HCT116 (cell line): ENCODE results near the gene RTTN.

Source experiments
- EZH2 ChIP-seq: fragments of 200-600 bp; sonication (generic); IDR thresholded peaks from 2 replicates; pipeline ENCODE4 v1.6.1; 2017; ENCODE audit warnings: antibody characterized with exemption, mixed run types
- FOSL1 ChIP-seq: IDR thresholded peaks from 2 replicates; pipeline ENCODE4 v1.6.1; 2012; ENCODE audit warnings: low read depth
- POLR2A ChIP-seq: IDR thresholded peaks from 2 replicates; pipeline ENCODE4 v1.7.0; 2011; ENCODE audit warnings: borderline replicate concordance; ENCODE audit not compliant: insufficient read depth, insufficient read length; ENCODE audit errors: extremely low read depth
- POLR2AphosphoS5 ChIP-seq: IDR thresholded peaks from 2 replicates; pipeline ENCODE4 v1.6.1; 2011; ENCODE audit warnings: mild to moderate bottlenecking, low read depth, low read length, moderate library complexity
- RAD21 ChIP-seq: IDR thresholded peaks from 2 replicates; pipeline ENCODE4 v1.6.1; 2012; ENCODE audit warnings: low read depth, mild to moderate bottlenecking
- SIN3A ChIP-seq: IDR thresholded peaks from 2 replicates; pipeline ENCODE4 v1.6.1; 2012; ENCODE audit warnings: low read depth
- SRF ChIP-seq: IDR thresholded peaks from 2 replicates; pipeline ENCODE4 v1.6.1; 2012; ENCODE audit warnings: low read depth
- YY1 ChIP-seq: IDR thresholded peaks from 2 replicates; pipeline ENCODE4 v1.6.1; 2011; ENCODE audit warnings: low read length, low read depth, moderate library complexity, mild to moderate bottlenecking; ENCODE audit not compliant: insufficient replicate concordance; ENCODE audit errors: extremely low read depth
- ZNF274 ChIP-seq: fragments of 200-500 bp; sonication (Bioruptor generic); IDR thresholded peaks from 2 replicates; pipeline ENCODE4 v1.6.1; 2014; ENCODE audit warnings: mild to moderate bottlenecking, low read depth, low read length, inconsistent platforms
- TF ChIP-seq, protein P1 (sequence below), 3 experiments: fragments of 200-600 bp in 1 of 3; sonication (generic) in 1 of 3; IDR thresholded peaks in 2 of 3; conservative IDR thresholded peaks in 1 of 3; 2 replicates each; pipeline ENCODE4 v1.5.1; 2012 to 2017; ENCODE audit warnings: low read depth in 2 of 3, low read length in 2 of 3, antibody characterized with exemption in 1 of 3, borderline replicate concordance in 1 of 3, control low read depth in 1 of 3, mild to moderate bottlenecking in 1 of 3, mixed read lengths in 1 of 3, mixed run types in 1 of 3, moderate library complexity in 1 of 3; ENCODE audit not compliant: insufficient read depth in 1 of 3

DNA sequence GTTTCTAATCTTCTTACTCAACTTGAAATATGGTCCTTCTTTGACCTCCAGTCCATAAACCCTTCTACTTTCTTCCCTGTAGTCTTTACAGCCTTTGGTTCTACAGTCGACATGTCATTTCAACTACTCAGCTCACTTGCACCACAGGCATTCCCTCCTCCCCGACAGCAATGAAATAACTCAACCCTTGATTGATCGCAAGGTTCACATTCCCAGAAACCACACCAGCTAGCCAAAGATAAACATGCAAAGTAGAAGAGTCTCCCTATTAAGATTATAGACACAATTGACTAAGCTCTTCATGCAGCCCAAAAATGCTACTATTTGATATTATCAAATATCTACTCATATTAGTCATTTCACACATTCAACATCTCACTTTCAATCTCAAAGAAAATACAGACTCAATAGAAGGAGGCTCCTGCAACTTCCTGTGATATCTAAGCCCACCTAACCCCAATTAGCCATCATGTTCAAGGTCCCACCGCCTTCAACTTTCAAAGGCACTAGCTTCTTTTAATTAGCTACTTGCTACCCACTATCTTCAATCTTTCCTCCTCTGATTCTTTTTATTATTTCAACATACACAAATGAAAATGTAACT lies 50.8 kb downstream of the RTTN start:
- TF ChIP-seq, protein P1, sequence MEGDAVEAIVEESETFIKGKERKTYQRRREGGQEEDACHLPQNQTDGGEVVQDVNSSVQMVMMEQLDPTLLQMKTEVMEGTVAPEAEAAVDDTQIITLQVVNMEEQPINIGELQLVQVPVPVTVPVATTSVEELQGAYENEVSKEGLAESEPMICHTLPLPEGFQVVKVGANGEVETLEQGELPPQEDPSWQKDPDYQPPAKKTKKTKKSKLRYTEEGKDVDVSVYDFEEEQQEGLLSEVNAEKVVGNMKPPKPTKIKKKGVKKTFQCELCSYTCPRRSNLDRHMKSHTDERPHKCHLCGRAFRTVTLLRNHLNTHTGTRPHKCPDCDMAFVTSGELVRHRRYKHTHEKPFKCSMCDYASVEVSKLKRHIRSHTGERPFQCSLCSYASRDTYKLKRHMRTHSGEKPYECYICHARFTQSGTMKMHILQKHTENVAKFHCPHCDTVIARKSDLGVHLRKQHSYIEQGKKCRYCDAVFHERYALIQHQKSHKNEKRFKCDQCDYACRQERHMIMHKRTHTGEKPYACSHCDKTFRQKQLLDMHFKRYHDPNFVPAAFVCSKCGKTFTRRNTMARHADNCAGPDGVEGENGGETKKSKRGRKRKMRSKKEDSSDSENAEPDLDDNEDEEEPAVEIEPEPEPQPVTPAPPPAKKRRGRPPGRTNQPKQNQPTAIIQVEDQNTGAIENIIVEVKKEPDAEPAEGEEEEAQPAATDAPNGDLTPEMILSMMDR (IDR thresholded peaks at IDR 0.05 in 2 of 3, conservative IDR thresholded peaks at IDR 0.05 in 1 of 3; ENCODE audit: borderline replicate concordance in 1 of 3, insufficient read depth in 1 of 3, low read depth in 2 of 3, low read length in 2 of 3), result no peak
- TF ChIP-seq YY1 (no peak), RAD21 (no peak), EZH2 (no peak), POLR2AphosphoS5 (no peak), SRF (no peak), POLR2A (no peak), FOSL1 (no peak), ZNF274 (no peak), SIN3A (no peak)
